SK-N-SH (cell line): ENCODE results near the gene ERC1. TPM values are rescaled to one million over a fixed set of nuclear protein-coding genes. Genes with fewer than 3 reads are reported as not detected.

Source experiments
- CTCF ChIA-PET: fragments of 300-600, 350-600 bp; formaldehyde crosslinking; extraction: SDS; loops from one replicate; lab custom pipeline; 2021; lab: Yijun Ruan, JAX
- POLR2A ChIA-PET: fragments of 350-600 bp; sonication (Branson Sonifier 250); formaldehyde crosslinking; extraction: SDS; loops from one replicate; lab custom pipeline; 2020; ENCODE audit warnings: antibody characterized with exemption, inconsistent platforms; lab: Yijun Ruan, JAX
- DNase-seq: peaks from one replicate; pipeline ENCODE4 v3.0.0; 2012
- H2AFZ ChIP-seq: fragments of 200-600 bp; sonication (generic); 2 replicates; pipeline ENCODE4 v1.8.1; 2016; ENCODE audit warnings: antibody characterized with exemption, mild to moderate bottlenecking, low read depth
- H3F3A ChIP-seq: fragments of 200-600 bp; sonication (generic); replicated peaks from 2 replicates; pipeline ENCODE3; 2016; ENCODE audit warnings: antibody characterized with exemption, mild to moderate bottlenecking; ENCODE audit not compliant: insufficient read depth
- H3K27ac ChIP-seq, 2 experiments: fragments of 200-500 bp in 1 of 2; fragments of 200-600 bp in 1 of 2; sonication (Bioruptor generic) in 1 of 2; sonication (generic), shearing (Covaris generic) in 1 of 2; 2 replicates each; pipeline versions ENCODE4 v1.5.1 to v1.6.1; 2014 to 2016; ENCODE audit warnings: low read depth in 2 of 2, inconsistent platforms in 1 of 2, low read length in 1 of 2, mild to moderate bottlenecking in 1 of 2, mixed read lengths in 1 of 2
- H3K27me3 ChIP-seq: fragments of 200-600 bp; sonication (generic), shearing (Covaris generic); 2 replicates; pipeline ENCODE4 v1.6.1; 2016; ENCODE audit warnings: mixed run types; ENCODE audit not compliant: insufficient read depth
- H3K36me3 ChIP-seq, 2 experiments: fragments of 200-500 bp in 1 of 2; fragments of 200-600 bp in 1 of 2; sonication (Bioruptor generic) in 1 of 2; sonication (generic) in 1 of 2; replicated peaks in 1 of 2; 2 replicates each; pipeline versions ENCODE3 to v1.5.1; 2014 to 2016; ENCODE audit warnings: low read length in 1 of 2, mild to moderate bottlenecking in 1 of 2; ENCODE audit not compliant: insufficient read depth in 2 of 2, control insufficient read depth in 1 of 2
- H3K4me1 ChIP-seq, 2 experiments: fragments of 200-500 bp in 1 of 2; fragments of 200-600 bp in 1 of 2; sonication (Bioruptor generic) in 1 of 2; sonication (generic), shearing (Covaris generic) in 1 of 2; 2 replicates each; pipeline versions ENCODE4 v1.5.1 to v1.6.1; 2014 to 2016; ENCODE audit warnings: low read depth in 1 of 2, low read length in 1 of 2, mixed run types in 1 of 2; ENCODE audit not compliant: insufficient read depth in 2 of 2, control insufficient read depth in 1 of 2
- H3K4me2 ChIP-seq: fragments of 200-600 bp; sonication (generic), shearing (Covaris generic); 2 replicates; pipeline ENCODE4 v1.6.1; 2017; ENCODE audit warnings: mixed run types
- H3K4me3 ChIP-seq, 2 experiments: fragments of 200-500 bp in 1 of 2; fragments of 200-600 bp in 1 of 2; sonication (Bioruptor generic) in 1 of 2; sonication (generic), shearing (Covaris generic) in 1 of 2; 2 replicates each; pipeline versions ENCODE4 v1.5.1 to v1.8.1; 2014 to 2016; ENCODE audit warnings: low read depth in 2 of 2, inconsistent platforms in 1 of 2, low read length in 1 of 2, mild to moderate bottlenecking in 1 of 2, mixed read lengths in 1 of 2, moderate library complexity in 1 of 2
- H3K79me2 ChIP-seq: fragments of 200-600 bp; sonication (generic); 2 replicates; pipeline ENCODE4 v1.8.1; 2017; ENCODE audit warnings: mild to moderate bottlenecking; ENCODE audit not compliant: insufficient read depth
- H3K9ac ChIP-seq: fragments of 200-600 bp; sonication (generic); 2 replicates; pipeline ENCODE4 v1.6.1; 2017; ENCODE audit warnings: mixed run types
- H3K9me2 ChIP-seq: fragments of 200-600 bp; sonication (generic); 2 replicates; pipeline ENCODE4 v1.6.1; 2017; ENCODE audit warnings: mixed run types
- H3K9me3 ChIP-seq: fragments of 200-600 bp; sonication (generic); 2 replicates; pipeline ENCODE4 v1.6.1; 2017; ENCODE audit warnings: mixed run types, mild to moderate bottlenecking, moderate library complexity
- H4K20me1 ChIP-seq: fragments of 200-600 bp; sonication (generic); 2 replicates; pipeline ENCODE4 v1.6.1; 2017; ENCODE audit warnings: mild to moderate bottlenecking, mixed run types; ENCODE audit not compliant: insufficient read depth
- CHD2 ChIP-seq: fragments of 150-350 bp; IDR thresholded peaks from 2 replicates; pipeline ENCODE4 v1.6.1; 2018; ENCODE audit warnings: low read length; ENCODE audit not compliant: partially characterized antibody
- ELF1 ChIP-seq: IDR thresholded peaks from 2 replicates; pipeline ENCODE4 v1.4.0; 2012
- FOSL2 ChIP-seq: IDR thresholded peaks from 2 replicates; pipeline ENCODE4 v1.4.0; 2012; ENCODE audit warnings: low read depth, mild to moderate bottlenecking, moderate library complexity, borderline replicate concordance
- RAD21 ChIP-seq: IDR thresholded peaks from 2 replicates; pipeline ENCODE4 v1.6.1; 2012; ENCODE audit warnings: mild to moderate bottlenecking, low read length
- RXRA ChIP-seq: IDR thresholded peaks from 2 replicates; pipeline ENCODE4 v1.4.0; 2012; ENCODE audit warnings: low read depth, mild to moderate bottlenecking, borderline replicate concordance
- SIN3A ChIP-seq: IDR thresholded peaks from 2 replicates; pipeline ENCODE4 v1.6.1; 2012; ENCODE audit warnings: low read depth, mild to moderate bottlenecking, low read length, moderate library complexity, borderline replicate concordance
- TAF1 ChIP-seq: IDR thresholded peaks from 2 replicates; pipeline ENCODE4 v1.6.1; 2012; ENCODE audit warnings: low read depth, mild to moderate bottlenecking, low read length, moderate library complexity, borderline replicate concordance
- TCF12 ChIP-seq: IDR thresholded peaks from 2 replicates; pipeline ENCODE4 v1.4.0; 2012
- YY1 ChIP-seq: IDR thresholded peaks from 2 replicates; pipeline ENCODE4 v1.4.0; 2012; ENCODE audit warnings: low read depth, mild to moderate bottlenecking
- WGBS: methylation state at CpG from one replicate; pipeline ENCODE4 v1.1.6; 2017; ENCODE audit warnings: low lambda C conversion rate; 5-methylcytosine and 5-hydroxymethylcytosine counted together
- polyA plus RNA-seq, 3 experiments: library from polyadenylated mRNA; depleted of rRNA; stranded (reverse); fragments of >200 nt; gene quantifications; 2 replicates each; pipeline ENCODE4 v1.2.3, GENCODE V29; 2012
- TF ChIP-seq, protein P1 (sequence below): fragments of 150-350 bp; IDR thresholded peaks from 2 replicates; pipeline ENCODE4 v1.6.1; 2017; ENCODE audit warnings: antibody characterized with exemption, low read length, low read depth, borderline replicate concordance
- TF ChIP-seq, protein P2 (sequence below): IDR thresholded peaks from 2 replicates; pipeline ENCODE4 v1.4.0; 2012; ENCODE audit warnings: low read depth, borderline replicate concordance
- TF ChIP-seq, protein P3 (sequence below): IDR thresholded peaks from 2 replicates; pipeline ENCODE4 v1.4.0; 2012; ENCODE audit warnings: low read depth
- TF ChIP-seq, protein P4 (sequence below): fragments of 200-600 bp; sonication (generic); IDR thresholded peaks from 2 replicates; pipeline ENCODE4 v1.6.1; 2017; ENCODE audit warnings: antibody characterized with exemption, mild to moderate bottlenecking, moderate library complexity
- TF ChIP-seq, protein P5 (sequence below): fragments of 150-350 bp; IDR thresholded peaks from 2 replicates; pipeline ENCODE4 v1.6.1; 2016; ENCODE audit warnings: mild to moderate bottlenecking, low read depth, low read length
- TF ChIP-seq, protein P6 (sequence below): IDR thresholded peaks from 2 replicates; pipeline ENCODE4; 2012

ERC1 gene
- polyA plus RNA-seq, 1 of the 3 experiments (the other 2 are of a cell fraction), result 7.5 TPM

DNA sequence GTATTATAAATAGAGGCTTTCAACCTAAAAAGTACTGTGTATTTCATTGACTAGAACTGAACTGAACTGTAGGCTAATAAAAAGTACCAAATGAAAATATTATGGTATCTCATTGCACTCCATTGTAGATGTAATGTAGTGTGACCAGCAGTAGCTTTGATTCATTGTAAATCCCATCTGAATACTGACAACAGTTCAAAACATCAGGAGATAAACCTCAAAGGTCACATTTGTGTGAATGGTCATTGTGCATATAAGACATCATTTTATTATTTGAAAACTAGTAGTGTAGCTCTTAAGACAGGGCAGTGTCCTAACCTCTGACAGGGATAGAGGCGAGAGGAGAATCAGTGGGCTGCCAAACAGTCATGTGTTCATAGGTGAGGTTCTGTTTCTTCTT is 316.8 kb downstream of the ERC1 start:
- Histone ChIP-seq H3K4me3 (no peak overlapping the region), H3K27me3 (no peaks in the 10 kb centered on the region)
- WGBS, result 89% methylated on average over 1 of the region's 1 CpG

More for the DNA sequence above, 316.8 kb downstream of the ERC1 start:
- Histone ChIP-seq H3K4me2 (no peak overlapping the region), H3K9ac (no peak overlapping the region), H3F3A (peaks cover 9% of the 10 kb centered on the region), H2AFZ (no peak overlapping the region), H3K4me1 (no peaks in the 10 kb centered on the region; a peak in 1 of 4 replicates), H3K9me3 (no peaks in the 10 kb centered on the region), H3K27ac (no peak overlapping the region), H4K20me1 (no peaks in the 10 kb centered on the region)
- no peak for DNase-seq
- TF ChIP-seq CHD2 (no peak), TAF1 (no peak), SIN3A (no peak), FOSL2 (no peak), TCF12 (no peak), RAD21 (no peak), ELF1 (no peak), YY1 (no peak), RXRA (no peak)
- TF ChIP-seq, protein P1, sequence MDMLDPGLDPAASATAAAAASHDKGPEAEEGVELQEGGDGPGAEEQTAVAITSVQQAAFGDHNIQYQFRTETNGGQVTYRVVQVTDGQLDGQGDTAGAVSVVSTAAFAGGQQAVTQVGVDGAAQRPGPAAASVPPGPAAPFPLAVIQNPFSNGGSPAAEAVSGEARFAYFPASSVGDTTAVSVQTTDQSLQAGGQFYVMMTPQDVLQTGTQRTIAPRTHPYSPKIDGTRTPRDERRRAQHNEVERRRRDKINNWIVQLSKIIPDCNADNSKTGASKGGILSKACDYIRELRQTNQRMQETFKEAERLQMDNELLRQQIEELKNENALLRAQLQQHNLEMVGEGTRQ, result no peak
- TF ChIP-seq, protein P2, sequence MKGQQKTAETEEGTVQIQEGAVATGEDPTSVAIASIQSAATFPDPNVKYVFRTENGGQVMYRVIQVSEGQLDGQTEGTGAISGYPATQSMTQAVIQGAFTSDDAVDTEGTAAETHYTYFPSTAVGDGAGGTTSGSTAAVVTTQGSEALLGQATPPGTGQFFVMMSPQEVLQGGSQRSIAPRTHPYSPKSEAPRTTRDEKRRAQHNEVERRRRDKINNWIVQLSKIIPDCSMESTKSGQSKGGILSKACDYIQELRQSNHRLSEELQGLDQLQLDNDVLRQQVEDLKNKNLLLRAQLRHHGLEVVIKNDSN, result no peak
- TF ChIP-seq, protein P3, sequence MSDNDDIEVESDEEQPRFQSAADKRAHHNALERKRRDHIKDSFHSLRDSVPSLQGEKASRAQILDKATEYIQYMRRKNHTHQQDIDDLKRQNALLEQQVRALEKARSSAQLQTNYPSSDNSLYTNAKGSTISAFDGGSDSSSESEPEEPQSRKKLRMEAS, result no peak
- TF ChIP-seq, protein P4, sequence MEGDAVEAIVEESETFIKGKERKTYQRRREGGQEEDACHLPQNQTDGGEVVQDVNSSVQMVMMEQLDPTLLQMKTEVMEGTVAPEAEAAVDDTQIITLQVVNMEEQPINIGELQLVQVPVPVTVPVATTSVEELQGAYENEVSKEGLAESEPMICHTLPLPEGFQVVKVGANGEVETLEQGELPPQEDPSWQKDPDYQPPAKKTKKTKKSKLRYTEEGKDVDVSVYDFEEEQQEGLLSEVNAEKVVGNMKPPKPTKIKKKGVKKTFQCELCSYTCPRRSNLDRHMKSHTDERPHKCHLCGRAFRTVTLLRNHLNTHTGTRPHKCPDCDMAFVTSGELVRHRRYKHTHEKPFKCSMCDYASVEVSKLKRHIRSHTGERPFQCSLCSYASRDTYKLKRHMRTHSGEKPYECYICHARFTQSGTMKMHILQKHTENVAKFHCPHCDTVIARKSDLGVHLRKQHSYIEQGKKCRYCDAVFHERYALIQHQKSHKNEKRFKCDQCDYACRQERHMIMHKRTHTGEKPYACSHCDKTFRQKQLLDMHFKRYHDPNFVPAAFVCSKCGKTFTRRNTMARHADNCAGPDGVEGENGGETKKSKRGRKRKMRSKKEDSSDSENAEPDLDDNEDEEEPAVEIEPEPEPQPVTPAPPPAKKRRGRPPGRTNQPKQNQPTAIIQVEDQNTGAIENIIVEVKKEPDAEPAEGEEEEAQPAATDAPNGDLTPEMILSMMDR, result no peak
- TF ChIP-seq, protein P5, sequence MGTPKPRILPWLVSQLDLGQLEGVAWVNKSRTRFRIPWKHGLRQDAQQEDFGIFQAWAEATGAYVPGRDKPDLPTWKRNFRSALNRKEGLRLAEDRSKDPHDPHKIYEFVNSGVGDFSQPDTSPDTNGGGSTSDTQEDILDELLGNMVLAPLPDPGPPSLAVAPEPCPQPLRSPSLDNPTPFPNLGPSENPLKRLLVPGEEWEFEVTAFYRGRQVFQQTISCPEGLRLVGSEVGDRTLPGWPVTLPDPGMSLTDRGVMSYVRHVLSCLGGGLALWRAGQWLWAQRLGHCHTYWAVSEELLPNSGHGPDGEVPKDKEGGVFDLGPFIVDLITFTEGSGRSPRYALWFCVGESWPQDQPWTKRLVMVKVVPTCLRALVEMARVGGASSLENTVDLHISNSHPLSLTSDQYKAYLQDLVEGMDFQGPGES, result no peak
- TF ChIP-seq, protein P6, sequence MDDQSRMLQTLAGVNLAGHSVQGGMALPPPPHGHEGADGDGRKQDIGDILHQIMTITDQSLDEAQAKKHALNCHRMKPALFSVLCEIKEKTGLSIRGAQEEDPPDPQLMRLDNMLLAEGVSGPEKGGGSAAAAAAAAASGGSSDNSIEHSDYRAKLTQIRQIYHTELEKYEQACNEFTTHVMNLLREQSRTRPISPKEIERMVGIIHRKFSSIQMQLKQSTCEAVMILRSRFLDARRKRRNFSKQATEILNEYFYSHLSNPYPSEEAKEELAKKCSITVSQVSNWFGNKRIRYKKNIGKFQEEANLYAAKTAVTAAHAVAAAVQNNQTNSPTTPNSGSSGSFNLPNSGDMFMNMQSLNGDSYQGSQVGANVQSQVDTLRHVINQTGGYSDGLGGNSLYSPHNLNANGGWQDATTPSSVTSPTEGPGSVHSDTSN, result no peak
- TF ChIP-seq, all 33 proteins: peak for 0
- ChIA-PET POLR2A (no interaction called here), CTCF (interaction anchor here (1.1 to 1.3 kb wide), 3 partner anchors 11 to 190 kb away, joined by 3 read pairs; no protein-coding TSS in a partner anchor)
- Histone ChIP-seq H3K79me2 (no peaks in the 10 kb centered on the region), H3K36me3 (peaks cover 0 to 4% of the 10 kb centered on the region in 2 experiments), H3K9me2 (no peaks in the 10 kb centered on the region)
